ENCODE results near the gene APOL4.
A peak's percentile ranks its signal among the peaks of the same experiment; 100 is the strongest.

The APOL4 gene

DNA sequence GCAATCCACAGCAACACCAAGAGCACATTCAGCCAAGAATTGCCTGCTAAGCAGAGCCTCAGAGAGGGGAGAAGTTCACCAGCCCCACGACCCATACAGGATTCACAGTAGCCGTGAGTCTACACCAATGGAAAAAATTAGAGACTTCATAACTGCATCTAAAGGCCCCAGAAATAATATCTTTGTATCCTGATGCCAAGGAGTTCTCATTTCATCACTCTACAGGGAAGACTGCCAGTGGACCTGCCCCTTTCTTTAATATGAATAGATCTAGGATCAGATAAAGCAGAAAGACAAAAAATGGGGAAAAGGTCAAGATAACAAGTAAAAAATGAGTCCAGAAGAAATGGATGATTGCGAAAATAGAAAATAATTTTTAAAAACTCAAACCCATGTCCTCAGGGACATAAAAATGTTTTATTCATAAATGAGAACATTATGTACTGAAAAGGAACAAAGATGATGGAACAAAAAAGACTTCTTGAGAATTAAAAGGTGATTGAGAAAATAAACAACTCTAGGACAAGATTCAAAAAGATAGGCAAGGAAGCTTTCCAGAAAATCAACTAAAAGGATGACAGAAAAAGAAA is 50.5 kb downstream of the APOL4 start:
- Histone ChIP-seq H3K27me3 (no peaks in the 10 kb centered on the region), H4K20me1 (peaks cover 0 to 9% (median 0%) of the 10 kb centered on the region in 11 experiments; a peak in 2 of 22 replicates), H3K27ac (no peak overlapping the region), H3K4me2 (peak overlapping the region in 1 of 11 experiments; percentile 39; a peak in 1 of 22 replicates), H3K36me3 (peaks cover 34 to 75% (median 52%) of the 10 kb centered on the region in 11 experiments), H3K4me1 (peaks cover 38 to 75% (median 44%) of the 10 kb centered on the region in 10 experiments), H3K9me3 (replicated peaks in 1 of 11) (peaks cover 0 to 18% (median 9%) of the 10 kb centered on the region in 11 experiments; a peak in 10 of 22 replicates), H3K4me3 (no peak overlapping the region), H3K9ac (peak overlapping the region in 1 of 11 experiments; percentile 18; a peak in 1 of 22 replicates)
- no peak for TF ChIP-seq Cebpa-rat (IDR thresholded peaks at IDR 0.05)

DNA sequence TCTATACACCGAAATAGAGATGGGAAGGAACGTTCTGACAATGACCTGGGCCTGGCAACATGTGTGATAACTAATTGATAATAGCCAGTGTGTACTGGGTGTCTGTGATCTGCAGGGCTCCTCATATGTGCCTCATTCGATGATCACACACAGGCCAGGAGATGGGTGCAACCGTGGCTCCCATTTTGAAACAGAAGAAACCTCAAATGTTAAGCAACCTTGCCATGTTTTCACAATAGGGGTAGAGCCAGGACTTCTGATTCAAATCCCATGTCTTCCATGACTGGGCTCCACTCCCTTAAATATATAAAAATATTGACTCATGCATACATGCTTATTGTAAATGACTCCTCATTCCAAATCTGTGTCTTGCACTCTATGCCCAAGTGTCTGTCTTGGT is 52.2 kb downstream of the APOL4 start:
- H3K4me1 ChIP-seq: peaks cover 21 to 63% (median 28%) of the 10 kb centered on the region in 10 experiments
- peak overlapping the region in 3 of 11 experiments; percentile 7 to 35 (median 32); a peak in 2 of 22 replicates for H3K4me2 ChIP-seq
- H3K36me3 ChIP-seq: peaks cover 32 to 67% (median 50%) of the 10 kb centered on the region in 11 experiments
- H4K20me1 ChIP-seq: peaks cover 0 to 9% (median 0%) of the 10 kb centered on the region in 11 experiments; a peak in 2 of 22 replicates
- H3K27me3 ChIP-seq: no peaks in the 10 kb centered on the region
- H3K4me3 ChIP-seq: no peak overlapping the region
- TF ChIP-seq Cebpa-rat (IDR thresholded peaks at IDR 0.05): no peak
- H3K27ac ChIP-seq: no peak overlapping the region
- H3K9me3 ChIP-seq (replicated peaks in 1 of 11): peaks cover 0 to 18% (median 9%) of the 10 kb centered on the region in 11 experiments; a peak in 10 of 22 replicates
- H3K9ac ChIP-seq: no peak overlapping the region

DNA sequence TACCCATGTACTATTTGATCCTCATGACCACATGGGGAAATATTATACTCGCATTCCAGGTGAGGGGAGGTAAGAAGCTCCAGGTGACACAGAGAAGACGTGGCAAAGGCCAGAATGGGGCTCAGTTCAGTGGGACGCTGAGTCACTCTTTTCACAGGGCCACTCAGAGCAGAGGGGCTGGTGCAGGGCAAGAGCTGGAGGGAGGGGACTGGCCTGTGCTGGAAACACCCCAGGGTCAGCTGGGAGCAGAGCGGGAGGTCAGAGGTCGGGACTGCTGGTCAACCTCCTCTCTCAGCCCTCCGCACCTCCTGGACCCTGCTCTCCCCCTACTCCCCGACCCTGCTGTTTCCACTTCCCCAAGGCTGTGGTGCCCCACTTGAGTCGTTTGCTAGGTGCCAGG is 53.2 kb downstream of the APOL4 start:
- peaks cover 0 to 9% (median 0%) of the 10 kb centered on the region in 11 experiments; a peak in 2 of 22 replicates for H4K20me1 ChIP-seq
- no peak for TF ChIP-seq Cebpa-rat (IDR thresholded peaks at IDR 0.05)
- peaks cover 20 to 53% (median 27%) of the 10 kb centered on the region in 10 experiments for H3K4me1 ChIP-seq
- no peak overlapping the region; a peak in 3 of 22 replicates for H3K9ac ChIP-seq
- 0 out of 22 replicates have a peak overlapping the region, but pooled peaks of 2 of the 11 experiments have one; percentile 19 to 21 for H3K27ac ChIP-seq
- peaks cover 0 to 16% (median 9%) of the 10 kb centered on the region in 11 experiments; a peak in 10 of 22 replicates for H3K9me3 ChIP-seq (replicated peaks in 1 of 11)
- H3K36me3 ChIP-seq: peaks cover 43 to 72% (median 54%) of the 10 kb centered on the region in 11 experiments
- H3K27me3 ChIP-seq: no peaks in the 10 kb centered on the region
- H3K4me2 ChIP-seq: peak overlapping the region; percentile 32 to 70 (median 60); a peak in 20 of 22 replicates
- H3K4me3 ChIP-seq: no peak overlapping the region

DNA sequence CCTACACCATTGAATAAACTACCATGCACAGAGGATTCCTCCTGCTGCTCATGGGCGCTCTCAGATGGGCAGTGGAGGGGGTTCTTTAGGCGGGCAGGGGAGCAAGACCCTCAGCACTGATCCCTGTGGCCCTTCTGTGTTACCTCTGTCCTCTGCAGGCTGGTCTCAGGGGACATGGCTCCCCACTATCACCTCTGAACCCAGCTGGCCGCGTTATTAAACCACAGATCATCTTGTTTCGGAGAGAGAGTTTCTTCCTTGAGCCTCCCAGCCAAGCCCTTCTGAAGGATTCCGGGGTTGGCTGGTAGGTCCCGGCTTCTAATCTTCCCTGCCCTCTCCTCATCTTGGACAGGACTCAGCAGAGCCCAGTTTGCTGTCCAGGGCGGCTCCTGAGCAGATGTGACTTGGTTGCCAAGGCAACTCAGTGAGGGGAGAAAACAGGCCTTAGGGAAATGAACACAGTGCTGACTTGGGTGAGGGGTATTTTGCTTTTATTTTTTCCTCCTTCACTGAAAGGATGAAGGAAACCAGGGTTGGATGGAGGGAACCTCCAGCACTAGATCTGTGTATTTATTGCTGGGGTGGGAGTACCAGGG is 54.3 kb downstream of the APOL4 start:
- peaks cover 46 to 73% (median 57%) of the 10 kb centered on the region in 11 experiments; a peak in 21 of 22 replicates for H3K36me3 ChIP-seq
- H3K9me3 ChIP-seq (replicated peaks in 1 of 11): peaks cover 0 to 8% (median 4%) of the 10 kb centered on the region in 11 experiments; a peak in 7 of 22 replicates
- H3K4me1 ChIP-seq: peaks cover 20 to 52% (median 27%) of the 10 kb centered on the region in 10 experiments
- TF ChIP-seq Cebpa-rat (IDR thresholded peaks at IDR 0.05): no peak
- no peak overlapping the region for H3K4me3 ChIP-seq
- H3K4me2 ChIP-seq: peak overlapping the region; percentile 32 to 70 (median 60); a peak in 21 of 22 replicates
- H3K9ac ChIP-seq: peak overlapping the region in 8 of 11 experiments; percentile 0 to 39 (median 24); a peak in 4 of 22 replicates
- peak overlapping the region in 8 of 11 experiments; percentile 3 to 56 (median 37); a peak in 10 of 22 replicates for H3K27ac ChIP-seq
- peaks cover 0 to 9% (median 0%) of the 10 kb centered on the region in 11 experiments; a peak in 2 of 22 replicates for H4K20me1 ChIP-seq
- no peaks in the 10 kb centered on the region for H3K27me3 ChIP-seq

DNA sequence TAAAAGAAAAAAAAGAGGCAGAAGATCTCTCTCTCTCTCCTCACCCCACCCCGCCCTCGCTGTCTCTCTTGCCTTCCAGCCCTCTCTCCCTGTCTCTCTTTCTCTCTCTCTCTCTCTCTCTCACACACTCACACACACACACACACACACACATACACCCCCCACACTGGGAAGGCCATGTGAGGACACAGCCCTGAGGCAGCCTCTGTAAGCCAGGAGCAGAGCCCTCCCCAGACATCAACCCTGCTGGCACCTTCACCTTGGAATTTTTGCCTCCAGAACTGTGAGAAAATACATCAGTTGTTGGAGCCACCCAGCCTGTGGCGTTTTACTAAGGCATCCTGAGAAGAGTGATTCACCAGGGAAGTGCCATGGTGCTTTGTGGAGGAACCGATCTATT is 55.7 kb downstream of the APOL4 start:
- Histone ChIP-seq H3K27me3 (no peaks in the 10 kb centered on the region), H3K4me3 (no peak overlapping the region), H3K9me3 (replicated peaks in 1 of 11) (no peaks in the 10 kb centered on the region), H3K9ac (no peak overlapping the region), H3K4me2 (no peak overlapping the region; a peak in 1 of 22 replicates), H3K4me1 (peaks cover 20 to 43% (median 27%) of the 10 kb centered on the region in 10 experiments), H3K36me3 (peaks cover 55 to 79% (median 66%) of the 10 kb centered on the region in 11 experiments), H3K27ac (no peak overlapping the region), H4K20me1 (peaks cover 0 to 9% (median 0%) of the 10 kb centered on the region in 11 experiments; a peak in 2 of 22 replicates)
- TF ChIP-seq Cebpa-rat (IDR thresholded peaks at IDR 0.05): no peak

DNA sequence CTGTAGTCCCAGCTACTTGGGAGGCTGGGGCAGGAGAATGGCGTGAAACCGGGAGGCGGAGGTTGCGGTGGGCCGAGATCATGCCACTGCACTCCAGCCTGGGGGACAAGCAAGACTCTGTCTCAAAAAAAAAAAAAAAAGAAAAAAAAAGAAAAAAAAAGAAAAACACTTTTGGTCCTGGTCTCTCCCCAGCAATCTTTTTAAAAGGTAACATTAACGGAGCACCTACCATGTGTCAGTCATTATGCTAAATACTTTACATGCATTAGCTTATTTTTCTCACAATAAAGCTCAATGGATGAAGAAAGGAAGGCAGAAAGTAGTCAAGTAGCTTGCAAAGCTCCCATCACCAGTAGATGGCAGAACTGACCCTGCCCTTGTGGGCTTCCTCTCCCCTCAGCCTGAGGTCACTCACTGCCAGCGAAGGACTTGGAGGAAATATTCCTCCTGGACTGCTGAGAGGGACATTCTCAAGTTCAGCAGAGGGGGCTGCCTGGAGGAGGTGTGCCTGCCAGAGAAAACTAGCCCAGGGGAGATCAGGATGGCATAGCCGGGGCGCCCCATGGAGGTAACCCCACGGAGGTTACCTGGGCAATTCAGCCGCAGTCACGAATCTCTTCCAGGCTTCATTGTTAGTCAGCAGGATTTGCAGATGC is 56.6 kb downstream of the APOL4 start:
- H3K9ac ChIP-seq: no peak overlapping the region; a peak in 1 of 22 replicates
- H3K36me3 ChIP-seq: peaks cover 60 to 81% (median 68%) of the 10 kb centered on the region in 11 experiments

DNA sequence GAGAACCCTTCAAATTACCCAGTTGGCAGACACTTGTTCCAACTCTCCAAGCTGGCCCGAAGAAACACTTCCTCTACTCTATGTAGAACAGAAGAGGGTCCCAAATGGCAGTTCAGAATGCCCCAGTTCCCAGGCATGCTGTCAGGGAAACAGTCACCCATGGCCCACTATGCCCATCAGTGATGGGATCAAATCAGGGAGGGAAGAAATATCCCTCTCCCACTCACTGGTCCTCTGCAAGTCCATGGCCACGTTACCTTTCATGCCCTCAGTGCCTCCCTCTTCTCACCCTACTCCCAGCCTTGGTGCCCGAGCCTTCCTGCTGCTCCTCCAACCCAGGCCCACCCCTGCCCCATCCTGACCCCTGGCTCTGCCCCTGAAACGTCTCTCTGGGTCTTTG is 57.7 kb downstream of the APOL4 start:
- Histone ChIP-seq H3K36me3 (peaks cover 50 to 74% (median 60%) of the 10 kb centered on the region in 11 experiments), H3K27ac (no peak overlapping the region), H4K20me1 (peaks cover 0 to 9% (median 0%) of the 10 kb centered on the region in 11 experiments; a peak in 2 of 22 replicates), H3K4me3 (no peak overlapping the region), H3K4me2 (no peak overlapping the region), H3K9ac (no peak overlapping the region; a peak in 1 of 22 replicates), H3K9me3 (replicated peaks in 1 of 11) (no peaks in the 10 kb centered on the region), H3K4me1 (peaks cover 19 to 28% (median 21%) of the 10 kb centered on the region in 10 experiments), H3K27me3 (no peaks in the 10 kb centered on the region)
- TF ChIP-seq Cebpa-rat (IDR thresholded peaks at IDR 0.05): no peak

More for the DNA sequence above, 56.6 kb downstream of the APOL4 start:
- H3K4me2 ChIP-seq: no peak overlapping the region
- no peaks in the 10 kb centered on the region for H3K9me3 ChIP-seq (replicated peaks in 1 of 11)
- H3K27me3 ChIP-seq: no peaks in the 10 kb centered on the region
- no peak overlapping the region for H3K4me3 ChIP-seq
- peaks cover 20 to 39% (median 27%) of the 10 kb centered on the region in 10 experiments for H3K4me1 ChIP-seq
- peaks cover 0 to 9% (median 0%) of the 10 kb centered on the region in 11 experiments; a peak in 2 of 22 replicates for H4K20me1 ChIP-seq
- TF ChIP-seq Cebpa-rat (IDR thresholded peaks at IDR 0.05): no peak
- H3K27ac ChIP-seq: no peak overlapping the region

DNA sequence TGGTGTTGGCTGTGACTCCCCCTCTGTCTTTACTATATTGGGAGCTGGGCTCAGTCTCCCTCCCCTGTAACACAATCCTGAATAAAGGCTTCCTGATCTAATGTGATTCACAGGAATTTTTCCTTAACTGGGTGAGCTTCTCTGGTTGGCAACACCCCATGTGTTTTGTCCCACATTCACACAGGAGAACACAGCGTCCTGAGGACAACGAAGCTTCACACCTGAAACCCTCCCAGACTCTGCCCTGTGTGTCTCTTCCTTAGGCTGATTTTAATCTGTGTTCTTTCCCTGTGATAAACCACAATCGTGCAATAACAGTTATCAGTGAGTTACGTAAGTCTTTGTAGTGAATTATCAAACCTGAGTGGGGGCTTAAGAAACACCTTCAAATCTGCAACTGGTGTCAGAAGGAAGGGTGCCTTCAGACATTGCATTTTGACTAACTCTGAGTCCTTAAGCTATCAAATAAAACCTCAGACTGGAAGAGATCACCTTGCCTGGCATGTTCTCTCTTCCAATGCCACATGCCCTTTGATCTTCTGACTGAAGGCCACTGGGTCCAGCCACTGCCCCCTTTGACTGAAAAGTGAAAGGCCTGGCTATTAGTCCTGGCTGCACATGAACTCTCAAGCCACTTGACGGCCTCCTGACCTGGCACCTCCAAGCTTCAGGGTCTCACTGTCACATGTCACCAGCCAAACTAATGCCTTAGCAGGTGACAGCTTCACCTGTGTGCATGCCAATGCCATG is 58.4 kb downstream of the APOL4 start:
- TF ChIP-seq Cebpa-rat (IDR thresholded peaks at IDR 0.05): no peak
- H3K27me3 ChIP-seq: no peaks in the 10 kb centered on the region
- peaks cover 43 to 67% (median 53%) of the 10 kb centered on the region in 11 experiments for H3K36me3 ChIP-seq
- no peak overlapping the region for H3K4me3 ChIP-seq
- no peak overlapping the region for H3K27ac ChIP-seq
- peaks cover 0 to 5% (median 0%) of the 10 kb centered on the region in 11 experiments; a peak in 1 of 22 replicates for H4K20me1 ChIP-seq
- H3K9me3 ChIP-seq (replicated peaks in 1 of 11): no peaks in the 10 kb centered on the region
- H3K4me2 ChIP-seq: no peak overlapping the region
- peaks cover 12 to 21% (median 14%) of the 10 kb centered on the region in 10 experiments for H3K4me1 ChIP-seq
- no peak overlapping the region for H3K9ac ChIP-seq
